Astrocyte (in vitro differentiated cells and primary cell): Measurements from ENCODE around the gene ANKRD34A.

Experiments
- EZH2 ChIP-seq: IDR thresholded peaks from 2 replicates; pipeline ENCODE4 v1.6.1; 2012; ENCODE audit warnings: mild to moderate bottlenecking, low read length, inconsistent platforms; ENCODE audit not compliant: insufficient read depth
- TF ChIP-seq, protein P1 (sequence below): IDR thresholded peaks from 2 replicates; pipeline ENCODE4 v1.5.1; 2011; ENCODE audit warnings: low read depth, mild to moderate bottlenecking, inconsistent platforms, low read length, moderate library complexity; ENCODE audit not compliant: insufficient read depth

DNA sequence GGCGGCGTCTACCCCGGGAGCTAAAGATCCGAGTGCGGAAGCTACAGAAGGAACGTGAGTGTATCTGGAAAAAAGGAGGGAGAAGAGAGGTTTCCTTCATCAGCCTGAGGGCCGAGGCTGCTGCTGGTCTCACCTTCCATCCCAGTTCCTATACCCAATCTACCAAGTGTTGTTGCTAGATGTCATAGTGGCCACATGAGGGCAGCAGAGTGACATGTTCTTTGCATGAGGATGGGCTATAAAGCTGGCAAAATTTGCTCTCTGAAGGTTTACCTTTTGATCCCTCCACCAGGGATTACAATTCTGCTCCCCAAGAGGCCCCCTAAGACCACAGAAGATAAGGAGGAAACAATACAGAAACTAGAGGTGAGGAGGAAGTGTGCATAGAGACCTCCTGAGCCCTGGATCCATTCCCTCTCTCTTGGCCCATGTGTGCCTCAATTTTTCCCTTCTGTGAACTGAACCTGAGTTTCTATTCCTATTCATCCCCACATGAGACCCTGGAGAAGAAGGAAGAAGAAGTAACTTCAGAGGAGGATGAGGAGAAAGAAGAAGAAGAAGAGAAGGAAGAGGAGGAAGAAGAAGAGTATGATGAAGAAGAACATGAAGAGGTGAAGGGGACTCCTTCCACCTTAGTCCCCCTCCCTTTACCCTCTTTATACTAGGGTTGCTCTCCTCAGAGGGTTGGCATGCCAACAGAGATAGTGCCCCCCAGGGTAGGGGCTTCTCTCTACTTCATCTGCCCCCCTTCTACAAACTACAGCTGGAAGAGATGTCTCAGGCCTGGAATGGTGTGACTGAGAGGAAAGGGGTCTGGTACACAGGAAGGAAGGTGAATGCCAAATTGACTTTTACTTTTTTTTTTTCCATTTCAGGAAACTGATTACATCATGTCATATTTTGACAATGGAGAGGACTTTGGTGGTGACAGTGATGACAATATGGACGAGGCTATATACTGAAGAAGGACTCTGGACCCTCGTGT is 13.4 kb upstream of the ANKRD34A start:
- TF ChIP-seq, protein P1, sequence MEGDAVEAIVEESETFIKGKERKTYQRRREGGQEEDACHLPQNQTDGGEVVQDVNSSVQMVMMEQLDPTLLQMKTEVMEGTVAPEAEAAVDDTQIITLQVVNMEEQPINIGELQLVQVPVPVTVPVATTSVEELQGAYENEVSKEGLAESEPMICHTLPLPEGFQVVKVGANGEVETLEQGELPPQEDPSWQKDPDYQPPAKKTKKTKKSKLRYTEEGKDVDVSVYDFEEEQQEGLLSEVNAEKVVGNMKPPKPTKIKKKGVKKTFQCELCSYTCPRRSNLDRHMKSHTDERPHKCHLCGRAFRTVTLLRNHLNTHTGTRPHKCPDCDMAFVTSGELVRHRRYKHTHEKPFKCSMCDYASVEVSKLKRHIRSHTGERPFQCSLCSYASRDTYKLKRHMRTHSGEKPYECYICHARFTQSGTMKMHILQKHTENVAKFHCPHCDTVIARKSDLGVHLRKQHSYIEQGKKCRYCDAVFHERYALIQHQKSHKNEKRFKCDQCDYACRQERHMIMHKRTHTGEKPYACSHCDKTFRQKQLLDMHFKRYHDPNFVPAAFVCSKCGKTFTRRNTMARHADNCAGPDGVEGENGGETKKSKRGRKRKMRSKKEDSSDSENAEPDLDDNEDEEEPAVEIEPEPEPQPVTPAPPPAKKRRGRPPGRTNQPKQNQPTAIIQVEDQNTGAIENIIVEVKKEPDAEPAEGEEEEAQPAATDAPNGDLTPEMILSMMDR = peak; percentile 80
- TF ChIP-seq EZH2 = no peak
